ENCODE results near the gene TCAP.
A peak's percentile ranks its signal among the peaks of the same experiment; 100 is the strongest.

TCAP gene

DNA sequence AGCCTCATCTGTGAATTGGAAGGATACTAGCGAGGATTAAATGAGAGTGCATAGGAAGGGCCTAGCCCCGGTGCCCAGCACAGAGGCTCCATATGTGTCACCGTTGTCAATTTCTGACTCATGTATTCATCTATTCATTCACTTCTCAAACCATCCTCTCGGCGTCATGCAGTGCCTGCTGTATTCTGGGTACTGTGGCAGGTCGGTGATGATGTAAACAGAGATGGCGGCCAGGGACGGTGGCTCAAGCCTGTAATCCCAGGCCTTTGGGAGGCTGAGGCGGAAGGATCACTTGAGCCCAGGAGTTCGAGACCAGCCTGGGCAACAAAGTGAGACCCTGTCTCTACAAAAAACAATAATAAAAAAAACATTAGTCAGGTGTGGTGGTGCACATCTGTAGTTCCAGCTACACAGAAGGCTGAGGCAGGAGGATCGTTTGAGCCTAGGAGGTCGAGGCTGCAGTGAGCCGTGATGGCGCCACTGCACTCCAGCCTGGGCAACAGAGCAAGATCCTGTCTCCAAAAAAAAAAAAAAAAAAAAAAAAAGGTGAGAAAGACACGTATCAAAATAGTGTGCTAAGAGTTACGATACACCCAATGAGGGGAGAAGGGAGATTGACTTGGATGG is 42.7 kb upstream of the TCAP start:
- Histone ChIP-seq H3K9ac (ENCODE audit: low read length) (no peak overlapping the region), H2AFZ (ENCODE audit: insufficient read depth, low read length, poor library complexity) (no peak overlapping the region), H2AK5ac (ENCODE audit: low read length) (no peak overlapping the region), H3K4me3 (ENCODE audit: low read depth, low read length) (no peak overlapping the region), H4K12ac (ENCODE audit: low read depth, low read length) (no peak overlapping the region), H3K79me1 (ENCODE audit: low read length) (no peaks in the 10 kb centered on the region), H2BK12ac (ENCODE audit: low read length) (no peak overlapping the region), H3K27me3 (ENCODE audit: insufficient read depth, low read length) (peaks cover 47% of the 10 kb centered on the region), H4K91ac (ENCODE audit: low read depth, low read length) (no peak overlapping the region), H3K14ac (ENCODE audit: low read length) (no peak overlapping the region), H3K79me2 (ENCODE audit: control insufficient read depth, insufficient read depth, low read length, poor library complexity) (no peaks in the 10 kb centered on the region), H3K27ac (ENCODE audit: low read depth, low read length) (no peak overlapping the region), H3K4me2 (ENCODE audit: low read length) (peak overlapping the region; percentile 9), H3K4ac (ENCODE audit: low read depth, low read length) (no peak overlapping the region), H2BK120ac (ENCODE audit: insufficient read depth, low read length, poor library complexity) (no peak overlapping the region), H2BK5ac (ENCODE audit: low read depth, low read length, poor library complexity) (no peak overlapping the region), H3K18ac (ENCODE audit: low read length) (no peak overlapping the region), H4K8ac (ENCODE audit: low read depth, low read length) (no peak overlapping the region), H3K4me1 (ENCODE audit: control insufficient read depth in 1 of 2, insufficient read depth in 2 of 2, low read length in 2 of 2) (peaks cover 2 to 6% of the 10 kb centered on the region in 2 experiments), H3K36me3 (ENCODE audit: control insufficient read depth in 1 of 2, insufficient read depth in 2 of 2, low read length in 2 of 2) (no peaks in the 10 kb centered on the region), H3K23ac (ENCODE audit: low read length) (no peak overlapping the region), H3K9me3 (ENCODE audit: insufficient read depth, low read depth, low read length) (peaks cover 2% of the 10 kb centered on the region)
- no peak for DNase-seq
- WGBS (ENCODE audit: extremely low coverage, insufficient coverage, insufficient read length), result no CpG with 5 or more reads among the region's 16 CpGs

- Histone ChIP-seq H2BK120ac (ENCODE audit: insufficient read depth, low read length, poor library complexity) (no peak overlapping the region), H3K4me2 (ENCODE audit: low read length) (no peak overlapping the region), H3K9me3 (ENCODE audit: insufficient read depth, low read depth, low read length) (peaks cover 1% of the 10 kb centered on the region), H4K8ac (ENCODE audit: low read depth, low read length) (no peak overlapping the region), H3K79me1 (ENCODE audit: low read length) (no peaks in the 10 kb centered on the region), H3K27me3 (ENCODE audit: insufficient read depth, low read length) (peaks cover 49% of the 10 kb centered on the region), H3K23ac (ENCODE audit: low read length) (no peak overlapping the region), H3K4me3 (ENCODE audit: low read depth, low read length) (no peak overlapping the region), H3K18ac (ENCODE audit: low read length) (no peak overlapping the region), H4K91ac (ENCODE audit: low read depth, low read length) (no peak overlapping the region), H3K4me1 (ENCODE audit: control insufficient read depth in 1 of 2, insufficient read depth in 2 of 2, low read length in 2 of 2) (peaks cover 0 to 6% of the 10 kb centered on the region in 2 experiments), H3K36me3 (ENCODE audit: control insufficient read depth in 1 of 2, insufficient read depth in 2 of 2, low read length in 2 of 2) (no peaks in the 10 kb centered on the region), H3K4ac (ENCODE audit: low read depth, low read length) (no peak overlapping the region), H4K12ac (ENCODE audit: low read depth, low read length) (no peak overlapping the region), H2BK12ac (ENCODE audit: low read length) (no peak overlapping the region), H2AK5ac (ENCODE audit: low read length) (no peak overlapping the region), H3K14ac (ENCODE audit: low read length) (no peak overlapping the region), H2AFZ (ENCODE audit: insufficient read depth, low read length, poor library complexity) (no peak overlapping the region), H3K27ac (ENCODE audit: low read depth, low read length) (no peak overlapping the region), H2BK5ac (ENCODE audit: low read depth, low read length, poor library complexity) (no peak overlapping the region), H3K9ac (ENCODE audit: low read length) (no peak overlapping the region), H3K79me2 (ENCODE audit: control insufficient read depth, insufficient read depth, low read length, poor library complexity) (no peaks in the 10 kb centered on the region)
- DNase-seq, result peak; percentile 57 to 87
- WGBS (ENCODE audit: extremely low coverage, insufficient coverage, insufficient read length), result no CpG with 5 or more reads among the region's 16 CpGs
Observed at GRCh38 chr17:39623356-39623950, 41.7 kb upstream of the TCAP start.

DNA sequence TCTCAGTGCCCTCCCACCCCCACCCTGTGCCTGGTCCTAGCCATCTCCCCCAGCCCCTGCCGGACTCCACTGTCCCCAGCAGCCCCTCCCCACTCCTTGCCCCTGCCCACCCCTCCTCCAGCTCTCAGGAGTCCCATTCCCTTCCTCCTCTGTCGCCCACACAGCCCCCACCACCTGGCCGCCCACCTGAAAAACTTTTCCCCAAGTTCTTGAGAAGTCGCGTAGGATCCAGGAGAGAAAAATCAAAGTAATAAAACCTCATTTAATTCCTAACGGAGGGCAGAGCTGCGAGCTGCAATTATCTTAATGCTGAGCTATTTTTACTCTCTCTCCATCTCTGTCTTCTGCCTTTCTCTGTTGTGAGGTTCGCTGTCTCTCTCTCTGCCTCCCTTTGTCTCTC is 40.8 kb upstream of the TCAP start:
- Histone ChIP-seq H4K12ac (ENCODE audit: low read depth, low read length) (no peak overlapping the region), H3K27me3 (ENCODE audit: insufficient read depth, low read length) (peaks cover 43% of the 10 kb centered on the region), H4K8ac (ENCODE audit: low read depth, low read length) (no peak overlapping the region), H3K27ac (ENCODE audit: low read depth, low read length) (no peak overlapping the region), H3K36me3 (ENCODE audit: control insufficient read depth in 1 of 2, insufficient read depth in 2 of 2, low read length in 2 of 2) (no peaks in the 10 kb centered on the region), H2AFZ (ENCODE audit: insufficient read depth, low read length, poor library complexity) (no peak overlapping the region), H2BK12ac (ENCODE audit: low read length) (no peak overlapping the region), H3K4ac (ENCODE audit: low read depth, low read length) (no peak overlapping the region), H3K9me3 (ENCODE audit: insufficient read depth, low read depth, low read length) (no peaks in the 10 kb centered on the region), H3K4me1 (ENCODE audit: control insufficient read depth in 1 of 2, insufficient read depth in 2 of 2, low read length in 2 of 2) (peaks cover 0 to 5% of the 10 kb centered on the region in 2 experiments), H2AK5ac (ENCODE audit: low read length) (no peak overlapping the region), H3K79me2 (ENCODE audit: control insufficient read depth, insufficient read depth, low read length, poor library complexity) (no peaks in the 10 kb centered on the region), H3K18ac (ENCODE audit: low read length) (no peak overlapping the region), H2BK120ac (ENCODE audit: insufficient read depth, low read length, poor library complexity) (no peak overlapping the region), H3K23ac (ENCODE audit: low read length) (no peak overlapping the region), H3K79me1 (ENCODE audit: low read length) (no peaks in the 10 kb centered on the region), H3K9ac (ENCODE audit: low read length) (no peak overlapping the region), H4K91ac (ENCODE audit: low read depth, low read length) (no peak overlapping the region), H2BK5ac (ENCODE audit: low read depth, low read length, poor library complexity) (no peak overlapping the region), H3K4me2 (ENCODE audit: low read length) (no peak overlapping the region), H3K4me3 (ENCODE audit: low read depth, low read length) (no peak overlapping the region), H3K14ac (ENCODE audit: low read length) (no peak overlapping the region)
- WGBS (ENCODE audit: extremely low coverage, insufficient coverage, insufficient read length), result no CpG with 5 or more reads among the region's 8 CpGs
- no peak for DNase-seq

GRCh38 chr17:39625198-39625785 is 39.9 kb upstream of the TCAP start:
- no peak overlapping the region for H4K8ac ChIP-seq (ENCODE audit: low read depth, low read length)
- H4K12ac ChIP-seq (ENCODE audit: low read depth, low read length), result no peak overlapping the region

More at GRCh38 chr17:39625198-39625785, 39.9 kb upstream of the TCAP start:
- no peak overlapping the region for H3K9ac ChIP-seq (ENCODE audit: low read length)
- H3K23ac ChIP-seq (ENCODE audit: low read length), result no peak overlapping the region
- H3K79me1 ChIP-seq (ENCODE audit: low read length), result no peaks in the 10 kb centered on the region
- H3K4ac ChIP-seq (ENCODE audit: low read depth, low read length), result no peak overlapping the region
- H3K27me3 ChIP-seq (ENCODE audit: insufficient read depth, low read length), result peaks cover 39% of the 10 kb centered on the region
- no peak for DNase-seq
- H3K4me1 ChIP-seq (ENCODE audit: control insufficient read depth in 1 of 2, insufficient read depth in 2 of 2, low read length in 2 of 2), result peaks cover 0 to 5% of the 10 kb centered on the region in 2 experiments
- no peak overlapping the region for H4K91ac ChIP-seq (ENCODE audit: low read depth, low read length)
- H2BK120ac ChIP-seq (ENCODE audit: insufficient read depth, low read length, poor library complexity), result no peak overlapping the region
- H3K4me2 ChIP-seq (ENCODE audit: low read length), result no peak overlapping the region
- no peaks in the 10 kb centered on the region for H3K79me2 ChIP-seq (ENCODE audit: control insufficient read depth, insufficient read depth, low read length, poor library complexity)
- no peak overlapping the region for H3K4me3 ChIP-seq (ENCODE audit: low read depth, low read length)
- H3K36me3 ChIP-seq (ENCODE audit: control insufficient read depth in 1 of 2, insufficient read depth in 2 of 2, low read length in 2 of 2), result no peaks in the 10 kb centered on the region
- H3K9me3 ChIP-seq (ENCODE audit: insufficient read depth, low read depth, low read length), result no peaks in the 10 kb centered on the region
- WGBS (ENCODE audit: extremely low coverage, insufficient coverage, insufficient read length), result no CpG with 5 or more reads among the region's 5 CpGs
- no peak overlapping the region for H3K14ac ChIP-seq (ENCODE audit: low read length)
- H3K27ac ChIP-seq (ENCODE audit: low read depth, low read length), result no peak overlapping the region
- no peak overlapping the region for H3K18ac ChIP-seq (ENCODE audit: low read length)
- H2BK5ac ChIP-seq (ENCODE audit: low read depth, low read length, poor library complexity), result no peak overlapping the region
- H2AK5ac ChIP-seq (ENCODE audit: low read length), result no peak overlapping the region
- H2AFZ ChIP-seq (ENCODE audit: insufficient read depth, low read length, poor library complexity), result no peak overlapping the region
- H2BK12ac ChIP-seq (ENCODE audit: low read length), result no peak overlapping the region
